GM21786 (cell line): Measurements from ENCODE around the gene AMN1.
"Not testable (repeated sequence)": the region's sequence is repeated elsewhere in the genome, so short reads cannot be mapped to it uniquely, and the experiment has no call there.

Source experiments
- ATAC-seq: cut with Tn5 transposase; IDR thresholded peaks from one replicate; pipeline ENCODE4 v1.9.1; 2021; ENCODE audit not compliant: unreplicated experiment

Gene AMN1

DNA sequence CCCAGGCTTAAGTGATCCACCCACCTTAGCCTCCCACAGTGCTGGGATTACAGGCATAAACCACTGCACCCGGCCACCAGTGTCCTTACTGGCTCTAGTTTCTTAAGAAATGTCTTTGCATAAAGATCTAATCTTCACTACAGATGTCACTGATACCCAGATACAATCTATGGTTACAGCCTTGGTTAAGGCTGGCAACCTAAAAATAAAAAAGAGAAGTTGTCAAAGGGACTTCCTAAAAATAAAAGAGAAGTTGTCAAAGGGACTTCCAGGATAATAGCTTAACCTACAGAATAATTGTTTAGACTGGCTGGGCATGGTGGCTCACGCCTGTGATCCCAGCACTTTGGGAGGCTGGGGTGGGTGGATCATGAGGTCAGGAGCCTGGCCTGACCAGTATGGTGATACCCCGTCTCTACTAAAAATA is 41.7 kb downstream of the AMN1 start:
- ATAC-seq = peak; percentile 74

- ATAC-seq = no peak
Measured at GRCh38 chr12:31685801-31686200, 43.0 kb downstream of the AMN1 start.

DNA sequence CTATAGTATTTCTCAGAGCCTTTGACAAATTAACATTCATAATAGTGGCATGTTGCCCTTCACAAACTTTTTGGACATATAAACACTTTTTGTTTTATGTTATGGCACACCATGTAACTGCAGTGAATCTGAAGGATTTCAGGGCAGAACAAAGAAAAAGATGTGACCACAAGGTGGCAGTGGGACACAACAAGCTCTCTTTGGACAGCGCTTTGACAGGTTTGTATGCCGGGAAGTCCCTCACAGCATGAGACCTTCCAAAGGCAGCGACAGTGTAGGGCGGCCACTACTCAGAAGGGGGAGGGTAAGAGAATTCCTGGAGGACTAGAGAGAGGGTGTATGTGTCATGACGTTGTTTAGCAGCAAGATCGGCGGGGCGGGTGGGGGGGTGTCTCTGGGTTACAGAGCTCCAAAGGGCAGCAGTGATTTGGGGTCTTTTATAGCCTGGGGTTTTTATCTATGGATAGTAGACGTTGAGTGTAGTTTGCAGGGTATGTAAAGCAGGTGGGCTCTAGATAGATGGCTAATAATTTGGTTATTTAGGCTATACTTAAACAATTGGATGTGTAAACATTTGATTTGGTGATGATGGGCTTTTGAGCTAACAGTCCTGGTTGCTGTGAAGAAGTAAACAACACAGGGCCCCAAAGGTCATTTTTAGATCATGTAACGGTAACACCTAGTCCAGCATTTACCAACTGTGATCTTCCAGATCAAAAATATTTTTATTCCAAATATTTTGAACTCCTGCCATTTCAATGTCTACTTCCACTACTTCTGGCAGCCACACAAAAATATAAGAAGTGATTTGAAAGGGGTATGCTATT is 46.5 kb downstream of the AMN1 start:
- ATAC-seq = peak; percentile 84

DNA sequence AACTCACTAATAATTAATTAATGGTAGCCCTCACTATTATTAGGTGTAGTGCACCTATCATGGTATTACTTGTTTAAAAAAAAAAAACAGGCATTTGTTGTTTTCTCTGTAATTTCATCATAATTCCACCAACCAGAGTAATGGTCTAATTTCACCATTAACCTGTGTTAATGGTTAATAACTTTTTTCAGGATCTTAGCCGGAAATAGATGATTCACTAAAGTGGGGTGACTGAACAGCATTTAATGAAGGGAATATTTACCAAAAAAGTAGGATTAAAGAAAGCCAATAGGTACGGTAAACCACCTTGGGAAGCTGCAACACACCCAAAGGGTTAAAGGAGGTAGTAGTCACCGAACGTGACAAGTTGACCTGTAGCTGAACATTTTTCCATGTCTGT is 56.3 kb downstream of the AMN1 start:
- no peak for ATAC-seq

DNA sequence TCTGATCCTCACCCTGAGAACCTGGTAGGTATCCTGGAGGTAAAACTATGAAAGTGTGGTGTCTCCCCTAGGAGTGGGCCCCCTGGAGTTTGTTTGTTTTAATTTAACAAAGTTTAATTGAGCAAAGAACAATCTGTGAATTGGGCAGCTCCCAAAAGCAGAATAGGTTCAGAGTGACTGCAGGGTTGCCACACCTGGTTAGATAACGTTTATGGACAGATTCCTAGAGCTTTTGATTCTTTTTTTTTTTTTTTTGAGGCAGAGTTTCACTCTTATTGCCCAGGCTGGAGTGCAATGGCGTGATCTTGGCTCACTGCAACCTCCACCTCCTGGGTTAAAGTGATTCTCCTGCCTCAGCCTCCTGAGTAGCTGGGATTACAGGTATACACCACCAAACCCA is 59.2 kb downstream of the AMN1 start:
- not testable (repeated sequence) for ATAC-seq

- ATAC-seq = no peak
Measured at GRCh38 chr12:31669020-31669419, 59.8 kb downstream of the AMN1 start.

- ATAC-seq = no peak
Measured at GRCh38 chr12:31664038-31664437, 64.8 kb downstream of the AMN1 start.

DNA sequence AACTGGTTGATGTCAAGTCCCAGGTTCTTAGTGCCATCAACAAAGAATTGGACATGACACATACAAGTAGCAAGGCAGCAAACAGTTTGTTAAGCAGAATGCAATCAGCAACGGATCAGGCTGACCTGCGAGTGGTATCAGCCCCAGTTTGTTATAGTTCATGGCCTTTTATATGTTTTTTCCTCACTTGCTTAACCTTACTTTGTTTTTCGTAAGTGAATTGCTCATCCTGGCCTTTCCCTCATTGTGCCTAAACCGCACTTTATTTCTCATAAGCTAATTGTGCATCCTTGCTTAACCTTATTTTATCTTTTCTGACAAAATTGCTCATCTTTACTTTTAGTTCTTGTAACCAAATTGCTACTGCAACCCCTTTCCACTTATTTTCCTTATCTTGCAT is 65.2 kb downstream of the AMN1 start:
- ATAC-seq = no peak

DNA sequence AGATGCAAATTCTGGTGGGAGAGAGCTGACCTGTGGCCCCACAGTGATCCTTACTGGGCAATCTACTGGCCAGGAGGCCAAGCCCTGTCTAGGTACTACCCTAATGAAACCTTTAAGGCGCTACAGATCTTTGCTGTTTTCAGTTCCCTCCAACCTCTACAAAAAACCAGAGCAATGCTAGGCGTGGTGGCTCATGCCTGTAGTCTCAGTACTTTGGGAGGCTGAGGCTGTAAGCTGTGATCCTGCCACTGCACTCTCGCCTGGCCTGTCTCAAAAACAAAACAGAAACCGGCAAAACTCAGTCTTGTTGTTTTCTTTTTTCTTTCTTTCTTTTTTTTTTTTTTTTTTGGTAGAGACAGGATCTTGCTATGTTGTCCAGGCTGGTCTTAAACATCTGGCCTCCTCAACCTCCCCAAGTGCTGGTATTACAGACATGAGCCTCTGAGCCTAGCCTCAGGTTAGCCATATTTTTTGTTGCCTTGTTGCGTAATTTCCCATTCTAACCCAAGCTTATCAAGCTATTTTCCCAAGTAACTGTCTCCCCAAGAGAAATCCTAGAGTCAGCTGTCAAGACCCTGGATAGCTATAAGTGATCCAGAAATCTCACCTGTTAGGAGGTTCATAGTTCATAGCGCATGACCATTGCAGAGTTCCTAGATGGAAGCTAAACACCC is 66.5 kb downstream of the AMN1 start:
- ATAC-seq = no peak

DNA sequence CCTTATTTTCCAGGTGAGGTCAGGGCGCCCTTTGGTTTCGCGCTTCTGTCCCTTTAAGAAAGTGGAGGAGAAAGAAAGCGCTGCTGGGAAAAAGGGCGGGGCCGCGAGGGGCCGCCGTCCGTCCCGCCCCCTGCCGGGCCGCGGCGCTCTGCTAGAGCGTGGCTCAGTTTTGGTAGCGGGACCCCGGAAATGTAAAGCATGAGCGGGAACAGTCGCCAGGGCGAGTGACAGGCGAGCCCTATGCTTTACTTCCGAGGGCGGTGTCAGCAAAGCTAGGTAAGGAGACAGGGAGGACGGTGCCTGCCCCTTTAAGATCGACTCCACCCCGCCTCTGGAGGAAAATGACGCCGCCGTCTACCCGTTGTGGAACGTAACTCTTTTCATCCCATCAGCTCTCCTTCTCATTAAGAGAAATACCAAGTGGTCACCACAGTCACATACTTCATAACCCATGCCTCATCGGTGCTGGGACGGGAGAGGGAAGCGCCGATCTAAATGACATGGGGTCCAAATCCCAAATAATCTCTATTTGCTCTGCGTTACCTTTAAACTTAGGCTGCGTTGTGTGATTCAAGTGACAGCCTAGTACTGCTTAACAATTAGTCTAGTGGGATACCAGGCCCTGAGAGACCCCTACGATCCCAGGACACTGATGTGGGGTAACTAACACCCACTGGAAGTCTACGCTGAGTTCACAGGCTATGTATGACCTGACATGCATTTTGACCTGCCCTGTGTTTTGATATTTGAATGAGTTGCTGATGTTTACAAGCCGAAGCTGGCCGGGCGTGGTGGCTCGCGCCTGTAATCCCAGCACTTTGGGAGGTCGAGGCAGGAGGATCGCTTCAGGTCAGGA is 69.5 kb downstream of the AMN1 start, which contains the start of gene ETFBKMT:
Gene ETFBKMT, plus strand, starts transcription at position 602 of the 856 bp plus-strand sequence. CDS start 2,266 bp downstream, outside the sequence.
- ATAC-seq = peak; percentile 99

GRCh38 chr12:31658471-31659086 is 70.2 kb downstream of the AMN1 start:
- ATAC-seq = no peak

DNA sequence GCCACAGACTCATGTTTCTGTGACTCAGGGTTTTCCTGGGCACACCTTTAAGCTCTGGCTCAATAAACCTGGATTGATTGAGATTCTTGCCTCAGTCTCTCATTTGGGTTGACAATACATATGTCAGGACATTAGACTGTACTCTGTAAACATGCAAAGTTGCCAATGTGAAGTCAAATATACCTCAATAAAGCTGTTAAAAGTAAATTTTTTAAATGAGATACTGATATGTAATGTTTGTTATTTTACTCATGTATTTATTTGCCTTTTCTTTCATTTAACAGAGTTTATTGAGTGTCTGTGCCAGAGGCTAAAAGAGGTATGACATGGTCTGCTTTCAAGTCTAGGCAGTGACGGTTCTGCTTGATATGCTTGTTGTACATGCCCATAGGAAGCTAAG is 73.0 kb downstream of the AMN1 start:
- no peak for ATAC-seq

DNA sequence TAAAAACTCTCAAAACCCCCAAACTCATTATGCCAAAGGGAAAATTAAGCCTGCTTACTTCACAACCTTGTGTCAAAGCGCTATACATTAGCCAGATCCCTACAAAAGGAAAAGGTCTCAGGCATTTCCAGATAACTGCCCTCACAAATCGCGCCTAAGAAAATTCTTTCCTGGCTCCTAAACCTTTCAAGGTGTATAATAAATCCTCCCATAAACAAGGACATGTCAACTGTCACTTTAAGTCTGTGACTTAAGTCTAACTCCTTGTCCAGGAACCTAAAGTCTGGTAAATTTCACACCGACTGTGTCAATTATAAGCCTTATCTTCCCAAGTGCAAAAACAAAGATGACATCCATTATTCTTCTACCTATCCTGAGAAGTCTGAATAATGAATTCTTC is 73.6 kb downstream of the AMN1 start:
- no peak for ATAC-seq

- no peak for ATAC-seq
Measured at GRCh38 chr12:31651893-31652521, 76.8 kb downstream of the AMN1 start.

- no peak for ATAC-seq
Measured at GRCh38 chr12:31650918-31651317, 77.9 kb downstream of the AMN1 start.

DNA sequence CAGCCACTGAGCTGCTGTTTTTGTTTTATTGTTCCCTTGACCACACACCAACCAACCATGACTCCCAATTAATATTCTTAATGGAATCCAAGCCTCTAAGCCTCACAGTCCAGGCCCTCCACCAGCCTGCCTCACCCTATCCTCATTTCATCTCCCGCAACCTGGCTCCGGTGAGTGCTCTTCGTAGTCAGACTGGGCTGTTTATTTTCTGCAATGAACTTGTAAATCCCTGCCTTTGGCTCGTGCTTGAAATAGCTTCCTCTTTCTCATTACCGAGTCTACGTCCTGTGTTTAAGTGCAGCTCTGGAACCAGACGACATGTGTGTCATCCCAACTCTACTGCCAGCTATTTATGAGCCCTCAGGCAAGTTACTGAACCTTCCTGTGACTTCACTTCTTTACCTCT is 81.7 kb downstream of the AMN1 start:
- no peak for ATAC-seq

GRCh38 chr12:31645924-31646323 is 82.9 kb downstream of the AMN1 start:
- ATAC-seq = no peak

- no peak for ATAC-seq
Measured at GRCh38 chr12:31644536-31644935, 84.3 kb downstream of the AMN1 start.

GRCh38 chr12:31641509-31642090 is 87.2 kb downstream of the AMN1 start:
- no peak for ATAC-seq

- no peak for ATAC-seq
Measured at GRCh38 chr12:31634620-31635019, 94.2 kb downstream of the AMN1 start.
